Measurements from ENCODE around the gene GDI1. TPM values are rescaled to one million over a fixed set of nuclear protein-coding genes. Genes with fewer than 3 reads are reported as not detected.
"Not testable (repeated sequence)": the region's sequence is repeated elsewhere in the genome, so short reads cannot be mapped to it uniquely, and the experiment has no call there.

The GDI1 gene
- polyA plus RNA-seq (ENCODE audit: insufficient read length in 4 of 4): 100 to 1,000 TPM; 120 to 154 (median 127) TPM

- DNase-seq (ENCODE audit: low read depth in 4 of 4, low spot score in 3 of 4): no peak
Measured at GRCh38 chrX:154436983-154437752, at the start of gene GDI1. GDI1 (plus strand) TSS chrX:154437154; CDS start chrX:154437255, 101 bp downstream.

GRCh38 chrX:154388094-154388493 is 48.9 kb upstream of the GDI1 start:
- not testable (repeated sequence) for DNase-seq (ENCODE audit: low read depth in 4 of 4, low spot score in 3 of 4)

GRCh38 chrX:154388649-154389048 is 48.3 kb upstream of the GDI1 start:
- not testable (repeated sequence) for DNase-seq (ENCODE audit: low read depth in 4 of 4, low spot score in 3 of 4)

GRCh38 chrX:154389812-154390747 is 46.9 kb upstream of the GDI1 start:
- not testable (repeated sequence) for DNase-seq (ENCODE audit: low read depth in 4 of 4, low spot score in 3 of 4)

- DNase-seq (ENCODE audit: low read depth in 4 of 4, low spot score in 3 of 4): not testable (repeated sequence)
Measured at GRCh38 chrX:154396363-154396762, 40.6 kb upstream of the GDI1 start.

GRCh38 chrX:154396973-154397887 is 39.7 kb upstream of the GDI1 start:
- peak in 1 of 4 donors; percentile 49 for DNase-seq (ENCODE audit: low read depth in 4 of 4, low spot score in 3 of 4)

- DNase-seq (ENCODE audit: low read depth in 4 of 4, low spot score in 3 of 4): peak; percentile 84 to 87 (median 86)
Measured at GRCh38 chrX:154397888-154398667, 38.9 kb upstream of the GDI1 start, which contains the start of gene RPL10. RPL10 (plus strand) TSS chrX:154398377; CDS start chrX:154398520, 143 bp downstream.

- peak in 1 of 4 donors; percentile 60 for DNase-seq (ENCODE audit: low read depth in 4 of 4, low spot score in 3 of 4)
Measured at GRCh38 chrX:154398668-154399526, 38.1 kb upstream of the GDI1 start.

- DNase-seq (ENCODE audit: low read depth in 4 of 4, low spot score in 3 of 4): no peak
Measured at GRCh38 chrX:154399527-154400368, 37.2 kb upstream of the GDI1 start.

- DNase-seq (ENCODE audit: low read depth in 4 of 4, low spot score in 3 of 4): not testable (repeated sequence)
Measured at GRCh38 chrX:154400369-154400817, 36.6 kb upstream of the GDI1 start.

- DNase-seq (ENCODE audit: low read depth in 4 of 4, low spot score in 3 of 4): no peak
Measured at GRCh38 chrX:154401045-154401799, 35.7 kb upstream of the GDI1 start.

GRCh38 chrX:154401918-154402621 is 34.9 kb upstream of the GDI1 start:
- DNase-seq (ENCODE audit: low read depth in 4 of 4, low spot score in 3 of 4): no peak

GRCh38 chrX:154402622-154403127 is 34.3 kb upstream of the GDI1 start:
- no peak for DNase-seq (ENCODE audit: low read depth in 4 of 4, low spot score in 3 of 4)

GRCh38 chrX:154403192-154403591 is 33.8 kb upstream of the GDI1 start:
- no peak for DNase-seq (ENCODE audit: low read depth in 4 of 4, low spot score in 3 of 4)

GRCh38 chrX:154403858-154404257 is 33.1 kb upstream of the GDI1 start:
- DNase-seq (ENCODE audit: low read depth in 4 of 4, low spot score in 3 of 4): no peak
